GM23248 (cell line): ENCODE data around the gene E2F4. TPM values are rescaled to one million over a fixed set of nuclear protein-coding genes. Genes with fewer than 3 reads are reported as not detected.

ENCODE experiments used
- DNase-seq: peaks from one replicate; pipeline ENCODE4 v3.0.0-alpha.2; 2015
- H2AFZ ChIP-seq: fragments of 200-600 bp; sonication (generic); 2 replicates; pipeline ENCODE4 v1.6.1; 2016; ENCODE audit warnings: antibody characterized with exemption
- H3F3A ChIP-seq: fragments of 200-600 bp; sonication (generic); 2 replicates; pipeline ENCODE4 v1.6.1; 2016; ENCODE audit warnings: mild to moderate bottlenecking, antibody characterized with exemption, mixed run types; ENCODE audit not compliant: insufficient read depth
- H3K27ac ChIP-seq: fragments of 200-600 bp; sonication (generic); 2 replicates; pipeline ENCODE4 v1.5.1; 2016; ENCODE audit warnings: mild to moderate bottlenecking
- H3K27me3 ChIP-seq: fragments of 200-600 bp; sonication (generic); replicated peaks from 2 replicates; pipeline ENCODE4 v1.6.1; 2016; ENCODE audit warnings: mild to moderate bottlenecking; ENCODE audit not compliant: insufficient read depth
- H3K36me3 ChIP-seq: fragments of 200-600 bp; sonication (generic); 2 replicates; pipeline ENCODE4 v1.6.1; 2016; ENCODE audit warnings: low read depth, mild to moderate bottlenecking
- H3K4me1 ChIP-seq: fragments of 200-600 bp; sonication (generic); 2 replicates; pipeline ENCODE4 v1.6.1; 2016; ENCODE audit warnings: mild to moderate bottlenecking; ENCODE audit not compliant: insufficient read depth
- H3K4me2 ChIP-seq: fragments of 200-600 bp; sonication (generic); one replicate; pipeline ENCODE4 v1.6.1; 2016; ENCODE audit warnings: mild to moderate bottlenecking; ENCODE audit not compliant: unreplicated experiment
- H3K4me3 ChIP-seq: fragments of 200-600 bp; sonication (generic); 2 replicates; pipeline ENCODE4 v1.5.1; 2016; ENCODE audit warnings: mild to moderate bottlenecking
- H3K79me2 ChIP-seq: fragments of 200-600 bp; sonication (generic); 2 replicates; pipeline ENCODE4 v1.6.1; 2016; ENCODE audit warnings: mild to moderate bottlenecking; ENCODE audit not compliant: insufficient read depth
- H3K9ac ChIP-seq: fragments of 200-600 bp; sonication (generic); 2 replicates; pipeline ENCODE4 v1.6.1; 2016; ENCODE audit warnings: mild to moderate bottlenecking
- H3K9me2 ChIP-seq: fragments of 200-600 bp; sonication (generic); 2 replicates; pipeline ENCODE4 v1.6.1; 2016; ENCODE audit warnings: mixed run types, mild to moderate bottlenecking, moderate library complexity; ENCODE audit not compliant: insufficient read depth
- H3K9me3 ChIP-seq: fragments of 200-600 bp; sonication (generic); one replicate; pipeline ENCODE4 v1.6.1; 2017; ENCODE audit warnings: low read depth
- H4K20me1 ChIP-seq: fragments of 200-600 bp; sonication (generic); 2 replicates; pipeline ENCODE4 v1.6.0; 2016; ENCODE audit not compliant: insufficient read depth
- EZH2 ChIP-seq: fragments of 200-600 bp; sonication (generic); IDR thresholded peaks from 2 replicates; pipeline ENCODE4 v1.6.1; 2018; ENCODE audit warnings: antibody characterized with exemption, mild to moderate bottlenecking; ENCODE audit not compliant: insufficient read depth, poor library complexity, severe bottlenecking
- EZH2phosphoT487 ChIP-seq: fragments of 200-600 bp; sonication (generic); IDR thresholded peaks from 2 replicates; pipeline ENCODE4 v1.6.1; 2018; ENCODE audit warnings: antibody characterized with exemption, moderate library complexity, mild to moderate bottlenecking, low read depth; ENCODE audit not compliant: insufficient read depth
- WGBS, 2 experiments: methylation state at CpG; one replicate each; pipeline ENCODE4 v1.1.6; 2015 to 2017; ENCODE audit warnings: low lambda C conversion rate in 2 of 2, low coverage in 1 of 2; ENCODE audit errors: missing lambda C conversion rate in 2 of 2; 5-methylcytosine and 5-hydroxymethylcytosine counted together
- in situ Hi-C: fragments of 300-500 bp; cut with MboI; formaldehyde crosslinking; loops from 2 replicates; pipeline ENCODE4 v1.15.0; 2020
- polyA plus RNA-seq: library from polyadenylated mRNA; unstranded; fragments of >200 nt; fragmentation: Nextera tagmentation; extraction: Ambion mirVana; gene quantifications from 2 replicates; pipeline ENCODE4 v1.2.1, GENCODE V29; 2016
- total RNA-seq: library from RNA; depleted of rRNA; stranded (reverse); fragments of >200 nt; shearing (Covaris generic); gene quantifications from 2 replicates; pipeline ENCODE4 v1.2.3, GENCODE V29; 2014

Gene E2F4
- total and polyA plus RNA-seq, 2 experiments from 2014 or later, result 50.0 to 82.0 TPM

DNA sequence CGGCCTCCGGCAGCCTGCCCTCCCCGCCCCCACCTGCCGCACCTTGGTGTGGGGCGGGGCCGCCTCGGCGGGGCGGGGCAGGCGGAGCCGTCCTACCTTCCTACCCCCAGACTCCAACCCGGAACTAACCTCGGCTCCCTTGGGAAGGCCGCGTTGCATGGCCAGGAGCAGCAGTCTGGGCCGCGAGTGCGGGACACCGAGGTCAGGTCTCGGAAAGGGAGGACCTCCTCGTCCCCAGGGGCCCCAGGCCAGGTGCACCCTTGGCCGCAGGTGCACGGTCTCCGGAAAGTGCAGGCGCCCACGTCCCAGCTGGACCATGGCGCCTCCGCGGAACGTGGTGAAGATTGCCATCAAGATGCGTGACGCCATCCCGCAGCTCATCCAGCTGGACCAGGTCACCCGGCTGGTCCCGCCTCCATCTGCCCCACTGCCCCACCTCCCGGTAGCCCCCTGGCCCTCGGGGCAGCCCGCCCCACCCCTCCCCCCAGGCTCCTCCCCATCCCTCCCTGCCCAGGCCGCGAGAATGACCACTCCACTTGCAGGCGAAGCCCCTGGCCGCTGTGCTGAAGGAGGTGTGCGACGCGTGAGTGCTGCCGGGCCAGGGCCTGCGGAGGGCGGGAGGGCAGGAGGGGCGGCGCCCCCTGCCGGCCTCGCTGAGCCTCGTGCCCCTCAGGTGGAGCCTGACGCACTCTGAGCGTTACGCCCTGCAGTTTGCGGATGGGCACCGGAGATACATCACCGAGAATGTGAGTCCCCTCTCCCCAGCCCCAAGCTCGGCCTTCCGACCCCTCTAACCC is 7.3 kb downstream of the E2F4 start, which contains the start of gene ELMO3:
TSS of gene ELMO3 (plus strand) at position 121 of the 797 bp plus-strand sequence. CDS start at position 317, 196 bp downstream.
- in situ Hi-C loops, result no loop called here
- H3K79me2 ChIP-seq, result peaks cover 17% of the 10 kb centered on the region

GRCh38 chr16:67199808-67200198 is 7.8 kb downstream of the E2F4 start:
- H3K9me2 ChIP-seq, result no peaks in the 10 kb centered on the region
- no peak overlapping the region for H3K27ac ChIP-seq
- TF ChIP-seq EZH2, result no peak
- no peak for TF ChIP-seq EZH2phosphoT487
- in situ Hi-C loops, result no loop called here
- H3K36me3 ChIP-seq, result peaks cover 19% of the 10 kb centered on the region; the same call in 1 of the 2 replicates
- H3F3A ChIP-seq, result peaks cover 10% of the 10 kb centered on the region; the same call in 1 of the 2 replicates
- H3K4me2 ChIP-seq, result no peak overlapping the region
- peaks cover 11% of the 10 kb centered on the region for H3K79me2 ChIP-seq
- no peak for DNase-seq
- H3K4me3 ChIP-seq, result no peak overlapping the region
- H3K9ac ChIP-seq, result no peak overlapping the region
- H3K4me1 ChIP-seq, result no peaks in the 10 kb centered on the region
- WGBS, 2 experiments, result 57 to 65% methylated on average over 11 to 22 of the region's 22 CpGs
- no peaks in the 10 kb centered on the region for H3K9me3 ChIP-seq
- H4K20me1 ChIP-seq, result no peaks in the 10 kb centered on the region
- H3K27me3 ChIP-seq, result no peaks in the 10 kb centered on the region
- H2AFZ ChIP-seq, result no peak overlapping the region

More for the DNA sequence above, 7.3 kb downstream of the E2F4 start, which contains the start of gene ELMO3:
- peak; percentile 35 for DNase-seq
- Histone ChIP-seq H3K4me2 (no peak within 1 kb of the TSS), H3K9me2 (no peaks in the 10 kb centered on the region), H3K27ac (no peak within 1 kb of the TSS), H3K27me3 (no peaks in the 10 kb centered on the region), H3F3A (peaks cover 10% of the 10 kb centered on the region; the same call in 1 of the 2 replicates), H3K36me3 (peaks cover 21% of the 10 kb centered on the region; the same call in 1 of the 2 replicates), H3K4me3 (no peak within 1 kb of the TSS), H3K9ac (no peak within 1 kb of the TSS), H3K4me1 (no peaks in the 10 kb centered on the region), H4K20me1 (no peaks in the 10 kb centered on the region), H3K9me3 (no peaks in the 10 kb centered on the region), H2AFZ (no peak within 1 kb of the TSS)
- TF ChIP-seq EZH2phosphoT487 (no peak), EZH2 (no peak)
- WGBS, 2 experiments, result 47 to 55% methylated on average over 26 to 61 of the region's 61 CpGs

GRCh38 chr16:67200491-67200890 is 8.5 kb downstream of the E2F4 start:
- no peak for TF ChIP-seq EZH2
- H3F3A ChIP-seq, result peaks cover 10% of the 10 kb centered on the region; the same call in 1 of the 2 replicates
- in situ Hi-C loops, result no loop called here
- 88 to 100% methylated on average over 6 to 8 of the region's 8 CpGs for WGBS, 2 experiments
- H3K4me1 ChIP-seq, result no peaks in the 10 kb centered on the region
- H4K20me1 ChIP-seq, result no peaks in the 10 kb centered on the region
- H3K9me2 ChIP-seq, result no peaks in the 10 kb centered on the region
- no peak overlapping the region for H2AFZ ChIP-seq
- no peaks in the 10 kb centered on the region for H3K27me3 ChIP-seq
- H3K79me2 ChIP-seq, result peaks cover 6% of the 10 kb centered on the region; the same call in 1 of the 2 replicates
- H3K9me3 ChIP-seq, result no peaks in the 10 kb centered on the region
- no peak for DNase-seq
- H3K4me2 ChIP-seq, result no peak overlapping the region
- no peak overlapping the region for H3K4me3 ChIP-seq
- no peak overlapping the region for H3K9ac ChIP-seq
- no peak overlapping the region for H3K27ac ChIP-seq
- peaks cover 12% of the 10 kb centered on the region; the same call in 1 of the 2 replicates for H3K36me3 ChIP-seq

DNA sequence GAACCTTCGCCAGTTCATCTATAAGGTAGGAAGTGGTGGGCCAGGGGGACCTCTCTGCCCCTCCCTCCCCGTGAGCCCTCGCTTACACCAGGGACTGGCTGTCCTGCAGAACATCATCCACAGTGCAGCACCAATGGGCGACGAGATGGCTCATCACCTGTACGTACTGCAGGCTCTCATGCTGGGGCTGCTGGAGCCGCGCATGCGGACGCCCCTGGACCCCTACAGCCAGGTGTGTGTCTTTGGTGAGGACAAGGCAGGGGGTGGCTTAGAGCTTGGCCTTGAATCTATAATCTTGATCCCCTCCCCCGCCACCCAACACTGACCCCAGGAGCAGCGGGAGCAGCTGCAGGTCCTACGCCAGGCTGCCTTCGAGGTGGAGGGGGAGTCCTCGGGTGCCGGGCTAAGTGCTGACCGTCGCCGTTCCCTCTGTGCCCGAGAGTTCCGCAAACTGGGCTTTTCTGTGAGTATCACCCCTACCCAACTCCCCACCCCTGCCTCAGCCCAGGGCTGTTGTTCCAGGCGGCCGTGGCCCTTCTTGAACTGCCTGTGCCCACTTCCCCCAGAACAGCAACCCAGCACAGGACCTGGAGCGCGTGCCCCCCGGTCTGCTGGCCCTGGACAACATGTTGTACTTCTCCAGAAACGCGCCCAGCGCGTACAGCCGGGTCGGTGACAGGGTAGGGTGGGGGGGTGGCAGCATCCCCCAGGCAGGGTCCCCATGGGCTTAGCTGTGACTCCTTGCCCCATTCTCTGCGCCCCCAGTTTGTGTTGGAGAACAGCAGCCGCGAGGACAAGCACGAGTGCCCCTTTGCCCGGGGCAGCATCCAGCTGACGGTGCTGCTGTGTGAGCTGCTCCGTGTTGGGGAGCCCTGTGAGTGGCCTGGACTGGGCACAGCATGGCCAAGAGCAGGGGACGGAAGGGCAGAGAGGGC is 9.7 kb downstream of the E2F4 start:
- Histone ChIP-seq H3K9me3 (no peaks in the 10 kb centered on the region), H3K27ac (no peak overlapping the region), H3K79me2 (no peaks in the 10 kb centered on the region), H3K4me1 (peaks cover 1% of the 10 kb centered on the region; the same call in 1 of the 2 replicates), H3K4me2 (no peak overlapping the region), H2AFZ (no peak overlapping the region), H3K4me3 (no peak overlapping the region), H3K36me3 (peaks cover 9% of the 10 kb centered on the region; the same call in 1 of the 2 replicates), H3K9ac (no peak overlapping the region), H3K27me3 (no peaks in the 10 kb centered on the region), H3F3A (0 out of 2 replicates have a peak, but pooled peaks cover 2% of the 10 kb centered on the region), H3K9me2 (no peaks in the 10 kb centered on the region), H4K20me1 (no peaks in the 10 kb centered on the region)
- DNase-seq, result no peak
- TF ChIP-seq EZH2, result no peak
- TF ChIP-seq EZH2phosphoT487, result no peak
- 91 to 94% methylated on average over 24 to 40 of the region's 40 CpGs for WGBS, 2 experiments
- in situ Hi-C loops, result no loop called here
